IPS-20b (cell line): ENCODE results near the gene OFD1.

ENCODE experiments used
- H3K27ac ChIP-seq: one replicate; pipeline ENCODE4 v1.5.1; 2013; ENCODE audit warnings: low read length
- H3K27me3 ChIP-seq: 2 replicates; pipeline ENCODE4 v1.6.1; 2013; ENCODE audit warnings: mild to moderate bottlenecking, low read length, inconsistent platforms; ENCODE audit not compliant: insufficient read depth
- H3K36me3 ChIP-seq: 2 replicates; pipeline ENCODE4 v1.6.1; 2013; ENCODE audit warnings: low read depth, mild to moderate bottlenecking, inconsistent platforms, low read length, moderate library complexity; ENCODE audit not compliant: insufficient read depth
- H3K4me1 ChIP-seq: 2 replicates; pipeline ENCODE4 v1.6.1; 2013; ENCODE audit warnings: mild to moderate bottlenecking, control low read depth, inconsistent platforms, low read length, moderate library complexity; ENCODE audit not compliant: insufficient read depth
- H3K4me3 ChIP-seq: 2 replicates; pipeline ENCODE4 v1.5.1; 2013; ENCODE audit warnings: mild to moderate bottlenecking, low read length, inconsistent platforms
- H3K9ac ChIP-seq: 2 replicates; pipeline ENCODE4 v1.6.1; 2013; ENCODE audit warnings: low read depth, mild to moderate bottlenecking, inconsistent platforms, low read length, moderate library complexity
- H3K9me3 ChIP-seq: 2 replicates; pipeline ENCODE4 v1.6.1; 2013; ENCODE audit warnings: mild to moderate bottlenecking, low read depth, low read length, inconsistent platforms; ENCODE audit not compliant: insufficient read depth

OFD1 gene, protein sequence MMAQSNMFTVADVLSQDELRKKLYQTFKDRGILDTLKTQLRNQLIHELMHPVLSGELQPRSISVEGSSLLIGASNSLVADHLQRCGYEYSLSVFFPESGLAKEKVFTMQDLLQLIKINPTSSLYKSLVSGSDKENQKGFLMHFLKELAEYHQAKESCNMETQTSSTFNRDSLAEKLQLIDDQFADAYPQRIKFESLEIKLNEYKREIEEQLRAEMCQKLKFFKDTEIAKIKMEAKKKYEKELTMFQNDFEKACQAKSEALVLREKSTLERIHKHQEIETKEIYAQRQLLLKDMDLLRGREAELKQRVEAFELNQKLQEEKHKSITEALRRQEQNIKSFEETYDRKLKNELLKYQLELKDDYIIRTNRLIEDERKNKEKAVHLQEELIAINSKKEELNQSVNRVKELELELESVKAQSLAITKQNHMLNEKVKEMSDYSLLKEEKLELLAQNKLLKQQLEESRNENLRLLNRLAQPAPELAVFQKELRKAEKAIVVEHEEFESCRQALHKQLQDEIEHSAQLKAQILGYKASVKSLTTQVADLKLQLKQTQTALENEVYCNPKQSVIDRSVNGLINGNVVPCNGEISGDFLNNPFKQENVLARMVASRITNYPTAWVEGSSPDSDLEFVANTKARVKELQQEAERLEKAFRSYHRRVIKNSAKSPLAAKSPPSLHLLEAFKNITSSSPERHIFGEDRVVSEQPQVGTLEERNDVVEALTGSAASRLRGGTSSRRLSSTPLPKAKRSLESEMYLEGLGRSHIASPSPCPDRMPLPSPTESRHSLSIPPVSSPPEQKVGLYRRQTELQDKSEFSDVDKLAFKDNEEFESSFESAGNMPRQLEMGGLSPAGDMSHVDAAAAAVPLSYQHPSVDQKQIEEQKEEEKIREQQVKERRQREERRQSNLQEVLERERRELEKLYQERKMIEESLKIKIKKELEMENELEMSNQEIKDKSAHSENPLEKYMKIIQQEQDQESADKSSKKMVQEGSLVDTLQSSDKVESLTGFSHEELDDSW

GRCh38 chrX:13734278-13735172 is at the start of gene OFD1, which contains the start of gene TRAPPC2:
Gene OFD1 (plus strand): TSS chrX:13734748. CDS start chrX:13735072, 324 bp downstream.
Gene TRAPPC2 (minus strand): TSS chrX:13734620. CDS start chrX:13719963, 14,657 bp downstream.
- peak within 1 kb of the TSS; percentile 97 for H3K9ac ChIP-seq
- peak within 1 kb of the TSS; percentile 99 for H3K4me3 ChIP-seq
- peaks cover 26% of the 10 kb centered on the region for H3K36me3 ChIP-seq
- H3K27ac ChIP-seq = peak within 1 kb of the TSS; percentile 98
- no peaks in the 10 kb centered on the region for H3K9me3 ChIP-seq
- H3K4me1 ChIP-seq = no peaks in the 10 kb centered on the region
- no peaks in the 10 kb centered on the region for H3K27me3 ChIP-seq

GRCh38 chrX:13685126-13685763 is 49.3 kb upstream of the OFD1 start:
- Histone ChIP-seq H3K4me3 (no peak overlapping the region), H3K27ac (no peak overlapping the region), H3K9ac (no peak overlapping the region), H3K36me3 (no peaks in the 10 kb centered on the region), H3K9me3 (no peaks in the 10 kb centered on the region), H3K4me1 (peaks cover under 1% of the 10 kb centered on the region; the same call in 1 of the 2 replicates), H3K27me3 (peaks cover 9% of the 10 kb centered on the region)

- H3K4me3 ChIP-seq = no peak overlapping the region
Observed at GRCh38 chrX:13687203-13687602, 47.3 kb upstream of the OFD1 start.

DNA sequence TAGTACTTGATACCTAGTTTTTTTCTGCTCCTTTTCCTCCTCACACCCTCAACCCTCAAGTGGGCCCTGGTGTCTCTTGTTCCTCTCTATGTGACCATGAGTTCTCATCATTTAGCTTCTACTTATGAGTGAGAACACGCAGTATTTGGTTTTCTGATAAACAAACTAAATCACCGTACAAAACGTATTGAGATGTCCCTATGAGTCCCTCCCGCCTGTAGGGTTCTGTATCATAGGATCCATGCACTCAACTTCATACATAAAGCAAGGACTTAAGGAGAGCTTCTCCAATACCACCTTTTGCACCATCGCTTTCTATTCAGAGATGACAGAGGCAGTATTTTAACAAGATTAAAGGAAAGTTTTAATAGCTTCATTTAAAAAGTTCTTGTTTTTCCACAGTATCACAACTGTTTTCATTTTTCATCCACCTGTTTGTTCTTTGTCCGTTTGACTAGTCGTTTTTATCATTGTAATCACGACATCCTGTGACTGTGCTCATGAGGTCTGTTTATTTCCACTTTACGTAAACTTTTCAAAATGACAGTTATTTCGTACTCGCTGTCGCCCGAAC is 46.1 kb upstream of the OFD1 start:
- Histone ChIP-seq H3K36me3 (no peaks in the 10 kb centered on the region), H3K27ac (no peak overlapping the region), H3K4me1 (peaks cover 14% of the 10 kb centered on the region), H3K4me3 (peak overlapping the region; percentile 94), H3K27me3 (peaks cover 9% of the 10 kb centered on the region), H3K9ac (no peak overlapping the region; the same call in 1 of the 2 replicates), H3K9me3 (no peaks in the 10 kb centered on the region)

More at GRCh38 chrX:13687203-13687602, 47.3 kb upstream of the OFD1 start:
- Histone ChIP-seq H3K9me3 (no peaks in the 10 kb centered on the region), H3K27me3 (peaks cover 9% of the 10 kb centered on the region), H3K9ac (no peak overlapping the region), H3K4me1 (peaks cover 5% of the 10 kb centered on the region; the same call in 1 of the 2 replicates), H3K36me3 (no peaks in the 10 kb centered on the region), H3K27ac (no peak overlapping the region)

DNA sequence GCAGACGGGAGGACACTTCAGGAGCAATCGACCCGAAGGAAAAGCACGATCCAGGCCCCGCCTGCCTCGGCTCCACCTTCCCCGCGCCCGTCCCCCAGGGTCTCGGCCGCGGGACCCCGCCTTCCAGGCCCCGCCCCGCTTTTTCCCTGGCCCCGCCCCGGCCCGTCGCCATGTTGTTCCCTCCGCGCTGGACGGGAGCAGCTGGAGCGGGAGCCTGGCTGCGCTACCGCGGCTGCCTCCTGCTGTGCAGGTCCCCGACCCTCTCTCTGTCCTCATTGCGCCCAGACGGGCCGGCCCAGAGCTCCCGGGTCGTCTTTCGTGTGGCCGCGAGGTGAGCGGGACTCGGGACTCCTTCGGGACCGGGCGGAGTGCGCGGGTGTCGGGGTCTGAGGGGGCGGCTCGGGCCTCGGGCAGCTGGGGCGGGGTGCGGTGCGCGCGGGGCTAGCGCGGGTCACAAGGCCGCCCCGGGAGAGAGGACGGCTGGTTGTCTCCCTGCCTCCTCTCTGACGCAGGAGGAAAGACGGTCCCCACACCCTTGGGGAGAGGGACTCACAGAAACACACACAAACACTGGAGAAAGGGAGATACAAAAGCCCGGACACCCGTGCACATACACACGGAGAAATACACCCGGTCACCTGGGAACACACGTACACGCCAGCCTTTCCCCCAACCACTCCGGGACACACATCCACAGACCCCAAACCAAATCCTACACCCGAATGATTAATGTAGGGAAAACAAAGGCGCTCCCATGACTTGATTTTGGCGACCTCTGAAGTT is 45.4 kb upstream of the OFD1 start, which contains the start of gene RAB9A:
Gene RAB9A (plus strand): TSS at position 171 of the 783 bp plus-strand sequence. CDS start 19,619 bp downstream, outside the sequence.
- no peaks in the 10 kb centered on the region for H3K9me3 ChIP-seq
- H3K27me3 ChIP-seq = peaks cover 9% of the 10 kb centered on the region
- peaks cover 20% of the 10 kb centered on the region for H3K4me1 ChIP-seq
- H3K9ac ChIP-seq = peak within 1 kb of the TSS; percentile 91
- H3K27ac ChIP-seq = no peak within 1 kb of the TSS
- H3K36me3 ChIP-seq = no peaks in the 10 kb centered on the region
- peak within 1 kb of the TSS; percentile 94 for H3K4me3 ChIP-seq

DNA sequence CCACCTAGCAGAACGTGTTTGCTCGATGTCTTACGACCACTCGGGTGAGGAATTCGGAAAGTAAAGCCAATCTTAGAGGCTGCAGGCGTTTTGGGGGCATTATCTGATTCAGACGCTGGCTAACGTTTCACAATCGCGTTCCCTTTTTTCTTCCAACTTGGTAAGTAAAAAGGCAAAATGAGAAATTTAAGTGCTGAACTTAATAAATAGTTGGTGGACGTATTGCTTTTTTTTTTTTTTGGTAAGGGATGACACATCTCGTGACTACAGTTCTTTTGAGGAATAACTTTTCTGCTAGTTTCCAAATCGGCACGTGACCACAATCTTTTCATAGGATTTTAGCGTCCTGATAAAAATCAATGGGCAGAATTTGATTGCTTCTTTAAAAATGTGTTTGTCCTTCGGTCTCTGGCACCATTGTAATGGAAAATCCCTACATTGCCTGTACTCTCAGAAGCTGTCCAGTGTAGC is 44.8 kb upstream of the OFD1 start:
- Histone ChIP-seq H3K27ac (no peak overlapping the region), H3K9me3 (no peaks in the 10 kb centered on the region), H3K4me1 (peaks cover 23% of the 10 kb centered on the region), H3K27me3 (peaks cover 9% of the 10 kb centered on the region), H3K9ac (peak overlapping the region; percentile 91), H3K36me3 (no peaks in the 10 kb centered on the region), H3K4me3 (peak overlapping the region; percentile 94)

- peak overlapping the region; percentile 91; the same call in 1 of the 2 replicates for H3K9ac ChIP-seq
Observed at GRCh38 chrX:13690836-13691235, 43.7 kb upstream of the OFD1 start.

DNA sequence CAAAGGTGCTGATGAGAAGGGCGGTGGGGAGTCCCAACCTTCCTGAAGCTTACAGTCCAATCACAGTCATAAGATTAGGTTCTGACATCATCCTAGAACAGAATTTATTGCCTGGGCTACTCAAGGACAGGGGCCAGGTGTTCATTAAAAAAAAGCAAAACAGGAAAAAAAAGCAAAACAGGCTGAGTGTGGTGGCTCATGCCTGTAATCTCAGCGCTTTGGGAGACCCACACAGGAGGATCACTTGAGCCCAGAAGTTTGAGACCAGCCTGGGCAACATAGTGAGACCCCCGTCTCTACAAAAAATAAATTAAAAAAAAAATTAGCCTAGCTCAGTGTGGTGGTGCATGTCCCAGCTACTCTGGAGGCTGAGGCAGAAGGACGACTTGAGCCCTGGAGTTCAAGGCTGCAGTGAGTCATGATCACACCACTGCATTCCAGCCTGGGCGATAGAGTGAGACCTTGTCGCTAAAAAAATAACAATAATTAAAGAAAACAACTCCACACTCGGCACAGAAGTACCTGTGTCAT is 42.6 kb upstream of the OFD1 start:
- Histone ChIP-seq H3K4me1 (peaks cover 23% of the 10 kb centered on the region), H3K27me3 (peaks cover 9% of the 10 kb centered on the region), H3K9ac (no peak overlapping the region), H3K27ac (no peak overlapping the region), H3K9me3 (no peaks in the 10 kb centered on the region), H3K4me3 (no peak overlapping the region), H3K36me3 (no peaks in the 10 kb centered on the region)

More at GRCh38 chrX:13690836-13691235, 43.7 kb upstream of the OFD1 start:
- Histone ChIP-seq H3K4me1 (peaks cover 23% of the 10 kb centered on the region), H3K9me3 (no peaks in the 10 kb centered on the region), H3K27ac (no peak overlapping the region), H3K4me3 (peak overlapping the region; percentile 94; the same call in 1 of the 2 replicates), H3K36me3 (no peaks in the 10 kb centered on the region), H3K27me3 (peaks cover 9% of the 10 kb centered on the region)

- H3K27ac ChIP-seq = no peak overlapping the region
- peaks cover 23% of the 10 kb centered on the region for H3K4me1 ChIP-seq
- peaks cover 9% of the 10 kb centered on the region for H3K27me3 ChIP-seq
- H3K9me3 ChIP-seq = no peaks in the 10 kb centered on the region
- no peaks in the 10 kb centered on the region for H3K36me3 ChIP-seq
- H3K4me3 ChIP-seq = peak overlapping the region; percentile 14; the same call in 1 of the 2 replicates
- H3K9ac ChIP-seq = peak overlapping the region; percentile 51; the same call in 1 of the 2 replicates
Observed at GRCh38 chrX:13692771-13693231, 41.7 kb upstream of the OFD1 start.
